NCI-H510A treated with DMSO at 0.1 percent for 48 hours (cell line): ENCODE measurements around the gene VWF.

Experiments
- DNase-seq: peaks from one replicate; lab custom pipeline; 2025; lab: John Stamatoyannopoulos, UW

VWF gene

GRCh38 chr12:5947006-5947405 is 177.5 kb downstream of the VWF start:
- DNase-seq = no peak

DNA sequence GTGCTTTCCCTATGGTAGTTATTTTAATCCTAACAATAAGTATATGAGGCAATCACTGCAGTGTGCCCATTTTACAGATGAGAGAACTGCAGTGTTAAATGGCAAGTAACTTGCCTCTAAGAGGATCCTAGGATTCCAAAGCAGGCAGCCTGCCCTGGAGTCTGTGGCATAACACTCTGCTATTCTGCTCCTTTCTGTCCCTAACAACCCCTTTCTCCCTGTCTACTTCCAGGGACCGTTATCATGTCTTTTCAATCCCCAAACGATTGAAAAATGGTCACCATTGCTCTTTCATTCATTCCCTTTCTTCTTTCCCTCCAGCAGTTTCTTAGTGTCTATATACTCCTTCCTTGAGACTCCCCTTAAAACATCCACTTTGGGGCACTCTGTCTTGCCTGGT is 178.1 kb downstream of the VWF start:
- DNase-seq = no peak

DNA sequence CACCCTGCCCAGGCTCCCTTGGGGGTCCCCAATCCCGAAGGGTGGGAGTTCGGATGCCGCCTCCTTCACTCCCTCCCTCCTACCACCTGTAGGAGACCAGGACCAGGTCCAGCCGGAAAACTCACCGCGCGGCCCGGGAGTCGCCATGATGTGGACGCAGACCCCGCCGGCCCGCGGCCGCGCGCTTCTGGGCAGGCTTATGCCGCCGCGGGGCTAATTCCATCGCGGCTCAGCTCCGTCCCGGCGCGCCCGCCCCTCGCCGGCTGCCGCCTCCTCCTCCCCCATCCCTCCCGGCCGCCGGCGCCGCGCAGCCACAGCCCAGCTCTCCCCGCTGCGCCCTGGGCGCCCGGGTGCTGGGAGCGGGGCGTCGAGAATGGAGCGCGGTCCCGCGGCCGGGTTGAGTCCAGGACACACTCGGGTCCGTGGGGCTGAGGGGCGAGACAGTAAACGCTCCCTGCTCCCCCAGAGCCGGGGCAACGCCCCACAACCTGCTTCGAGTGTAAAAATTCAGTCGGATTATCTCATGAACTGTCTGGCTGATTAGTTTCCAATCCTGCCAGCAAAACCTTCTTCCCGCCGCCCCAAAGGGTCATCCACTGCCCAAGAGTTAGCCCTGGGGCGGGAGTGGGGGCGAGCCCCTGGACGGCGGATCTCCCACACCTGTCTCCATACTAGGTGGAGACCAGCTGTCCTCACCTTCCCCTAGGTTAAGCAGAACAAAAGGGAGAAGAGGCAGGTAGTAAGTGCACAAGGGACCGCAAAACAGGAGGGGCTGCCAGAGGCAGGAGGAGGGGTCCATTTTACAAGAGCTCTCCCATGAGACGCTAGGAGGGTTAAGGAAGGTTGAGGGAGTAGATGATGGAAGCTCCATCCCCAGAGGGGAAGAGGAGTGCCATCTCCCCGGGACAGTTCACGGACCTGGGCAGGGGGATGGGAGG is 179.1 kb downstream of the VWF start, which contains the start of gene ANO2:
ANO2 (minus strand) TSS at position 189 of the 938 bp plus-strand sequence; CDS start at position 147, 42 bp downstream.
- no peak for DNase-seq

- no peak for DNase-seq
These were observed 179.8 kb downstream of the VWF start for GRCh38 chr12:5944688-5945070.

- DNase-seq = no peak
These were observed 180.4 kb downstream of the VWF start for GRCh38 chr12:5944053-5944452.

GRCh38 chr12:5941907-5942306 is 182.6 kb downstream of the VWF start:
- DNase-seq = no peak

GRCh38 chr12:5927732-5928516 is 196.5 kb downstream of the VWF start:
- DNase-seq = no peak

GRCh38 chr12:5925646-5926045 is 198.8 kb downstream of the VWF start:
- DNase-seq = no peak

GRCh38 chr12:5924342-5924741 is 200.1 kb downstream of the VWF start:
- no peak for DNase-seq

DNA sequence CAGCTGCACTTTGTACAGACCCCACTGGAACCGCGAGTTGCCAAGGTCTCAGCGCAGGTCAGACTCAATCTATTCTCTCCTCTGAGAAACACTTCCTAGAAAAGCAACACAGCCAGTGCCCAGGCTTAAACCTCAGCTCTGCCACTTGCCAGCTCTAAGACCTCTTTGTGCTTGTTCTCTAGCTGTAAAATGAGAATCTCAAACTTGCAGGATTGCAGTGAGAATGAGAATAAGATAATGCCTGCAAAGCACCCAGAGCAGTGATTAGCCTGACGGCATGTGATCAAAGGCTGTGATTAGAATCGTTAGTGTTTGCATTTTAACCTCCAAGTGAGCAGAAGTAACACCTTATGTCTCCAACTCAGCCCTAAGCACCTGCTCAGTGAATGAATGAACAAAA is 200.7 kb downstream of the VWF start:
- DNase-seq = no peak

DNA sequence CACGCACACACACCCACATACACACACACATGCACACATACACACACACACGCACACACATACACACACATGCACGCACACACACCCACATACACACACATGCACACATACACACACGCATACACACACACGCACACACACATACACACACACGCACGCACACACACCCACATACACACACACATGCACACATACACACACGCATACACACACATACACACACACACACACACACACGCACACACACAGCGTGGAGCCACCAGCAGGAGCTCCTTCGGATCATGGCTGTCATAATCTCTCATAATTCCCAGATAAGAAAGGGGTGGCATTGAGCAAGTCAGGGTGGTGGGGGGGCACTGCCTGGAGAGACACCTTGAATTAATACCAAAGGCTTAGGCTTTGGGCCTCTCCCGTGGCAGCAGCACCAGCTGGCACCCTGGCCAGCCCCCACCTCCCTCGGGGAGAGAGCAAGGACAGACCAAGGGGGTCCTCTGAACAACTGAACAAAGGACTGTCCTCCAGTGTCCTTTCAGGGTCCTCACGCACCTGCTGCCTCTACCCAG is 201.3 kb downstream of the VWF start:
- no peak for DNase-seq

DNA sequence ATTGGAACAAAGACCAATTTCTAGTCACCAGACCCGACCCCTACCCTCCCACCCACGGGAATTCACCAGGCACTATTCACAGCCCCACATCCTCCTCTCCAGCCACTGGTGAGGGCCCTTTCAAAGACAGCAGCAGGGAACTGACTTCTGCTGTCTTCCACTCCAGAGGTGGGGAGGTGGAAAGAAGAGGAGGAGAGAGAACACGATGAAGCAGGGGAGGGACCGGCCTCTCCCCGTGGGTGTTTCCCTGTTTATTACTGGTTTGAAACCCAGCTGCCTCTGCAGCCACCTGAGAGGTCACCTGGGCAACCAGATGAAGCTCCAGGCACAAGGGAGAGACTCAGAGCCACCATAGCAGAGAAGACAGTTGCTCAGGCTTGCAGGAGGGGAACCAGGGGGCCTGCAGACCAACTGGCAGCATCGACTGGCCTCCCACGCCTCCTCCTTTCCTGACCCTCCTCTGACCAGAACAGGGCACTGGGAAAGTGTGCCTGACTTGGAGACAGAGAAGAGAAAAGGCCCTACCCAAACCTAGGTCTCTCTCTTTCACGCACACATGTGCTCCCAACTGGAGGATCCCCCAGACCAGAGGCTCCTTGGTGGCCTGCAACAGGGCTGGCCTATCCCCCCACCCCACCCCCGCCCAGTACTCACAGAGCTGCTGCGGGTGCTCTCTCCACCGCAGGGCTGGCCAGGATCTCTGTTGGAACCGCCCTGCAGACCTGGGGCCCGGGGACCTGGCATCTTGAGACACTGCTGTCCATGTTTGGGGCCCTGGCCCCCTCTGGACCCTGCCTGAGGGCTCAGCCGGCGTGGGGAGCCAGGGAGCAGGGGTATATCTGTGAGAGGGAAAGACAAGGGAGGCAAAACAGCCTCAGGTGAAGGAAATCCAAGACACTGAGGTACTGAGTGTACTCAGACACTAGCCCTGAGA is 202.2 kb downstream of the VWF start:
- DNase-seq = no peak

DNA sequence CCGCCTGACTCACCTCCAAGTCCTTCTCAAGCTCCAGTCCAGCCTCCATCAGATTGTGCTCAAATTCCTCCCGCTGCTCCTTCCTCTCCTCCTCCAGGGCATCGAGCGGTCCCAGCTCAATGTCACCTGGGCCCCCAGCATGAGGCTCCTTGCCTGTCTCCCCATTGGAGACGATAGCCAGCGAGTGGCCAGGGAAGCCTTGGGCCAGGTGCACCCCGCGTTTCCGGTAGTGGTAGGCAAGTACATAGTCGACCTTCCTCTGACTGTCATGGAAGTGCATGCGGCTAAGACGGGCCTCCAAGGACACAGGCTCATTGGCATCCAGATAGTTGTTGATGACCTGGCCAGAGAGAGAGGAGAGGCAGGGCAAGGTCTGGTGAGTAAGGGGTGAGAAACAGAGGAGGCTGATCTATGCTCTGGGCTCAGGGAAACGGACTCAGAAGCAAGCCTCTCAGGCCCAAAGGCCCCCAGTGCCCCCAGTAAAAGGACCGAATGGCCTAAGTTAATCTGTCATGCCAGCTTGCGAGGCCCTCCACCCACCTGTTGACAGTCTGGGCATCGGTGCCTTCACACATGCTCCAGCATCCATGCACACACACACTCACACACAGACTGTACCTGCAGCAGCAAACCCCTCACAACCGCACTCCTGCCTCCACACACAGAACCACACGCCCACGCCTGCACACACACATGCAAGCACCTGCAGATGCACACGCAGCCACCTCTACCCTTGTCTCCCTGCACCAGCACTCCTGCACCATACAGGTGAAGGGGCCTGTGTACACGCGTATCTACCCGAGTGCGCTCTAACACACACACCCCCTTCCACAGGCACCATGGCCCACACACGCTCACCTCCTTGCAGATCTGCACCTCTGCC is 203.2 kb downstream of the VWF start:
- DNase-seq = no peak

- no peak for DNase-seq
These were observed 207.6 kb downstream of the VWF start for GRCh38 chr12:5916785-5917290.

- no peak for DNase-seq
These were observed 209.0 kb downstream of the VWF start for GRCh38 chr12:5915511-5915910.

DNA sequence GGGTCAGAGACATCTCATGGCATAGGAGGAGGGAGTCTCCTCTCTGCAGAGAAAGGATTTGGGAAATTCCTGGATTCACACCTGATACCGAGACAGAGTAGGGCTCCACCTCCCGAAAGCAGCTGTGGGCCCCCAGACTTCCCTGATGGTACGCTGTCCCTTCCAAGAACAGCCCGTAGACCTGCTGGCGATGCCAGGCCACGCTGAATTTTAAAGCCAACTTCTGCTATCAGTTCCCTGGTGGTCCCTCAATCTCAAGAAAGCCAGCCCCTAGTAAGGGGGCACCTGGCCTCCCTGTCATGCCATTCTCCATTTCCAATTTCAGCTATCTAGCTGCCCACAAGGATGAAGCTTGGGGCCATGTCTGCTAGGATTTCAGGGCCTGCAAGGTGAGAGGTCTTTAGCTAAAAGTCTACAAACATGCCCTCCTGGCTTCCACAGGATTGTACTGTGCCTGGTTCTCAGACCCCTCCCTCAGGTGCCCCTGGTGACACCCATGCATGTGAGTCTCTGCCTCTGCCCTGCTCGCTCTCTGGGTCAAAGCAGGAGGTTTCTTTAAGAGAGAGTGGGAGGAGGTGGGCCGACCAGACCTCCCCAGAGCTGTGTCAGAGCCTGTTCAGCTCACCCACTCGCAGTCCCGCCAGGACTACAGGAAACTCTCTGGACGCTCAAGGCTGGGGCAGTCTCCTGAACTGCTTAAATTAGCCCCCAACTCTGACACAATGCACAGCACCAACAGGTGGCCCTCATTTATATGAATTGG is 209.9 kb downstream of the VWF start:
- DNase-seq = no peak

- DNase-seq = no peak
These were observed 211.1 kb downstream of the VWF start for GRCh38 chr12:5913387-5913786.

DNA sequence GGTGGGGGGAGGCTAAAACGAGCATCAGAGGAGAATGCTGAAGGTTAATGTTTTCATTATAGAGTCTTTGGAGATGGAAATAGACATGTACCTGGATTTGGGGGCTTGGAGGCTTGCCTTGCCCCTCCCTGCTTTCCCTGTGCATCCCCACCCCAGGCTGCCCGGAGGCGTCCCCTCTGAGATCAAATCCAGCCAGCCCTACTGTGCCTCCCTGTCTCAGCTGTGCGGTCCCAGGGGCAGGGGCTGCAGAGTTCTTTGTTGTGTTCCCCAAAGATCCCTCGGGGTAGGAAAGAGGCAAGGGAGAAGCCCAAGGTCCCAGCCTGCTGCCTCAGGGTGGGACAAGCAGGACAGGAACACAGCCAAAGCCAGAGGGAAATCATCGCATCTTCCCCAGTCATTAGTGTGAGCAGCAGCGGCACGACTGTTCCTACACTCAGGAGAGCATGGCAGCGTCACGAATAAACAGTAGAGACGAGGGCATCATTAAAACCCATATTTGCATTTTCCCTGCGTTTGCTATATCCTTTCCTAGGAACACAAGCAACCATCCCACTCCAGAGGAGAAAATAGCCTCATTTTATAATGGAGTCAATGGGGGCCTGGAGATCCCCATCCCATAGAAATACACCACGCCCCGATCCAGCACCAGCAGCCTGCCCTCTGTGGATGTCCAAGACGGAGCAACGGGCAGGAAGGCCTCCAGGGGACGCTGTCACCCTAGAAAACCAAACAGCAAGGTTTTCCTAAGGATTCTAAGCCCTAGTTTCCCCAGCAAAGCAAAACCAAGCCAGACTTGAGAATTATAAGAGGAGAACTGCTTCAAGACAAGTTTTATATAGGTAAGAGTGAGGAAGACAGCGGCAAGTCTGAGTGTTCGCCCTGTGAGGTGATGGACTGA is 211.8 kb downstream of the VWF start:
- DNase-seq = no peak

- DNase-seq = no peak
These were observed 212.5 kb downstream of the VWF start for GRCh38 chr12:5912011-5912410.
